Right atrium auricular region (tissue), 2 donors: ENCODE data around the gene CD7. TPM values are rescaled to one million over a fixed set of nuclear protein-coding genes. Genes with fewer than 3 reads are reported as not detected.
"Not testable (repeated sequence)": the region's sequence is repeated elsewhere in the genome, so short reads cannot be mapped to it uniquely, and the experiment has no call there.

Source experiments
- DNase-seq: peaks from one replicate; pipeline ENCODE4 v3.0.0-alpha.2; 2019; ENCODE audit warnings: low spot score
- H3K27ac ChIP-seq, 2 donors: fragments of 200-600 bp; sonication (generic); 1 replicate in 1 of 2; 2 replicates in 1 of 2; pipeline ENCODE4 v1.5.1; 2016 to 2019
- H3K27me3 ChIP-seq, 2 donors: fragments of 200-600 bp; sonication (generic); one replicate each; pipeline versions ENCODE4 v1.5.1 to v1.6.0; 2017 to 2019
- H3K36me3 ChIP-seq: fragments of 200-600 bp; sonication (generic); one replicate; pipeline ENCODE4 v1.5.1; 2016
- H3K4me1 ChIP-seq, 2 donors: fragments of 200-600 bp; sonication (generic); one replicate each; pipeline versions ENCODE4 v1.5.1 to v1.6.0; 2017 to 2019
- H3K4me3 ChIP-seq, 2 donors: fragments of 200-600 bp; sonication (generic); 1 replicate in 1 of 2; 2 replicates in 1 of 2; pipeline ENCODE4 v1.5.1; 2017 to 2019; ENCODE audit warnings: mild to moderate bottlenecking in 1 of 2, moderate library complexity in 1 of 2
- H3K9me3 ChIP-seq, 2 donors: fragments of 200-600 bp; sonication (generic); one replicate each; pipeline ENCODE4 v1.5.1; 2019
- CTCF ChIP-seq, 2 donors: fragments of 200-600 bp; sonication (generic); IDR thresholded peaks; one replicate each; pipeline ENCODE4 v1.5.1; 2019; ENCODE audit warnings: antibody characterized with exemption in 2 of 2
- total RNA-seq, 2 donors: library from RNA; depleted of rRNA; stranded (reverse); fragments of >200 nt; gene quantifications; one replicate each; pipeline ENCODE4 v1.1.0, GENCODE V29; 2016

CD7 gene
- total RNA-seq, 2 donors from 2014 or later: 1.7 TPM; not detected in 1

- H3K9me3 ChIP-seq: no peaks in the 10 kb centered on the region
- no peak for TF ChIP-seq CTCF (IDR thresholded peaks at IDR 0.05)
- no peak overlapping the region for H3K4me3 ChIP-seq
- DNase-seq: no peak
- no peak overlapping the region for H3K27ac ChIP-seq
- H3K36me3 ChIP-seq: no peaks in the 10 kb centered on the region
- H3K27me3 ChIP-seq: no peaks in the 10 kb centered on the region
- no peaks in the 10 kb centered on the region for H3K4me1 ChIP-seq
Measured at GRCh38 chr17:82348866-82349265, 31.5 kb upstream of the CD7 start.

- H3K4me3 ChIP-seq: no peak overlapping the region
- H3K27ac ChIP-seq: no peak overlapping the region
- no peak for DNase-seq
- H3K36me3 ChIP-seq: no peaks in the 10 kb centered on the region
- no peaks in the 10 kb centered on the region for H3K9me3 ChIP-seq
- H3K4me1 ChIP-seq: no peaks in the 10 kb centered on the region
- no peak for TF ChIP-seq CTCF (IDR thresholded peaks at IDR 0.05)
- H3K27me3 ChIP-seq: no peaks in the 10 kb centered on the region
Measured at GRCh38 chr17:82348434-82348833, 31.0 kb upstream of the CD7 start.

GRCh38 chr17:82347994-82348393, 30.6 kb upstream of the CD7 start:
- not testable (repeated sequence) for DNase-seq, H3K4me3 ChIP-seq, H3K4me1 ChIP-seq, H3K27me3 ChIP-seq, H3K27ac ChIP-seq, H3K9me3 ChIP-seq, H3K36me3 ChIP-seq

GRCh38 chr17:82346342-82347300, 29.2 kb upstream of the CD7 start:
- DNase-seq: no peak

GRCh38 chr17:82345151-82345976, 28.0 kb upstream of the CD7 start:
- H3K4me1 ChIP-seq: no peaks in the 10 kb centered on the region
- no peak overlapping the region for H3K4me3 ChIP-seq
- H3K36me3 ChIP-seq: no peaks in the 10 kb centered on the region
- no peak overlapping the region for H3K27ac ChIP-seq
- TF ChIP-seq CTCF (IDR thresholded peaks at IDR 0.05): no peak
- no peaks in the 10 kb centered on the region for H3K9me3 ChIP-seq
- no peak for DNase-seq
- H3K27me3 ChIP-seq: no peaks in the 10 kb centered on the region

More at GRCh38 chr17:82346342-82347300, 29.2 kb upstream of the CD7 start:
- Histone ChIP-seq H3K4me3 (no peak overlapping the region), H3K4me1 (no peaks in the 10 kb centered on the region), H3K27me3 (no peaks in the 10 kb centered on the region), H3K36me3 (no peaks in the 10 kb centered on the region), H3K27ac (no peak overlapping the region), H3K9me3 (no peaks in the 10 kb centered on the region)
- no peak for TF ChIP-seq CTCF (IDR thresholded peaks at IDR 0.05)
